ENCODE measurements around the gene CA14.
"Not testable (repeated sequence)": the region's sequence is repeated elsewhere in the genome, so short reads cannot be mapped to it uniquely, and the experiment has no call there.

Gene CA14
- long read RNA-seq, donor 1, partial matches to known transcripts: 64 of 117 reads
- long read RNA-seq, donor 1, other reads (novel, unspliced or antisense): 53 of 117 reads
- long read RNA-seq, donor 2: 0 reads
- long read RNA-seq, donor 3, partial matches to known transcripts: 33 of 56 reads
- long read RNA-seq, donor 3, other reads (novel, unspliced or antisense): 23 of 56 reads
- long read RNA-seq, donor 4: 0 reads
- long read RNA-seq, donor 5, partial matches to known transcripts: 104 of 104 reads
- long read RNA-seq, donor 5, other reads (novel, unspliced or antisense): 0 of 104 reads
- long read RNA-seq, donor 6, partial matches to known transcripts: 77 of 77 reads
- long read RNA-seq, donor 6, other reads (novel, unspliced or antisense): 0 of 77 reads
- long read RNA-seq, donor 7, partial matches to known transcripts: 121 of 136 reads
- long read RNA-seq, donor 7, other reads (novel, unspliced or antisense): 15 of 136 reads
- long read RNA-seq, donor 8, partial matches to known transcripts: 91 of 96 reads
- long read RNA-seq, donor 8, other reads (novel, unspliced or antisense): 5 of 96 reads

DNA sequence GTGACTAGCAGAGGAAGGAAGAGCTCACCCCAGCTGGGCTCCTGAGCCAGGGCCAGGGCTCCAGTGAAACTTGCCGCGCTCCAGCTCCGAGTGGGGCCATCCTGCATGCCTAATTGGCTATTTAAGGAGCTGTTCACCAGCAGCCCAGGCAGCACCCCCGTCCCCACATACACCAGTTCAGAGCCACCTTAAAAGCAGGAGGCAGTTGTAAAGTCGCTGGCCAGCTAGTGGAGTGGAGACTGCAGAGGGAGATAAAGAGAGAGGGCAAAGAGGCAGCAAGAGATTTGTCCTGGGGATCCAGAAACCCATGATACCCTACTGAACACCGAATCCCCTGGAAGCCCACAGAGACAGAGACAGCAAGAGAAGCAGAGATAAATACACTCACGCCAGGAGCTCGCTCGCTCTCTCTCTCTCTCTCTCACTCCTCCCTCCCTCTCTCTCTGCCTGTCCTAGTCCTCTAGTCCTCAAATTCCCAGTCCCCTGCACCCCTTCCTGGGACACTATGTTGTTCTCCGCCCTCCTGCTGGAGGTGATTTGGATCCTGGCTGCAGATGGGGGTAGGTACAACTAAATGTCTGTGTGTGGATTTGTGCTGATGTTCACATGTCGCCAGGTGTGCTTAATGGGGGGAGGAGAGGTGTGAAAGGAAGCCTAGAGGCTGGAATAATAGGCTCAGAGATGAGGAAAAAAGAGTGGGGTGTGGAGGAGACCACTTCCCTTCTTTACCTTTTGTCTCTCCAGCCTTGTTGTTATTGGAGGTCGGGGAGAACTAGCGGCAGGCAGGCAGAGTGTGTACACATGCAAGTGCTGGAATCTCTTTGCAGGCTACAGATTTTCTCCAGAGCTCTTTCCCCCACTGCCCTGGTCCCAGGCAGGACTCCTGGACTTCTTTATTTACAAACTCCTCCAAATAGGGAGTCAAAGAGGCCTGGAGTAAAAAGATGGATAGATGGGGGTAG is at the start of gene CA14:
Gene CA14 (plus strand): TSS at position 151 of the 962 bp plus-strand sequence. CDS start 355 bp downstream, at position 506.
- peak; percentile 49 for DNase-seq

DNA sequence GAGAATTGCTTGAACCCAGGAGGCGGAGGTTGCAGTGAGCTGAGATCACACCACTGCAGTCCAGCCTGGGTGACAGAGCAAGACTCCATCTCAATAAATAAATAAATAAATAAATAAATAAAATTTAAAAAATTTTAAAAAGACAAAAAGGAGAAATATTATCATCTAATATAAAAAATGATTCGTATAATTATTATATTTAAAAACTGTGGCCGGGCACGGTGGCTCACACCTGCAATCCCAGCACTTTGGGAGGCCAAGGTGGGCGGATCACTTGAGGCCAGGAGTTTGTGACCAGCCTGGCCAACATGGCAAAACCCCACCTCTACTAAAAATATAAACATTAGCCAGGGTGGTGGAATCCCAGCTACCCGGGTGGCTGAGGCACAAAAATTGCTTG is 49.1 kb upstream of the CA14 start:
- DNase-seq: not testable (repeated sequence)

- DNase-seq: no peak
These were observed 47.5 kb upstream of the CA14 start for GRCh38 chr1:150210091-150210490.

GRCh38 chr1:150210706-150211105 is 46.9 kb upstream of the CA14 start:
- DNase-seq: no peak

GRCh38 chr1:150212070-150212469 is 45.5 kb upstream of the CA14 start:
- no peak for DNase-seq

DNA sequence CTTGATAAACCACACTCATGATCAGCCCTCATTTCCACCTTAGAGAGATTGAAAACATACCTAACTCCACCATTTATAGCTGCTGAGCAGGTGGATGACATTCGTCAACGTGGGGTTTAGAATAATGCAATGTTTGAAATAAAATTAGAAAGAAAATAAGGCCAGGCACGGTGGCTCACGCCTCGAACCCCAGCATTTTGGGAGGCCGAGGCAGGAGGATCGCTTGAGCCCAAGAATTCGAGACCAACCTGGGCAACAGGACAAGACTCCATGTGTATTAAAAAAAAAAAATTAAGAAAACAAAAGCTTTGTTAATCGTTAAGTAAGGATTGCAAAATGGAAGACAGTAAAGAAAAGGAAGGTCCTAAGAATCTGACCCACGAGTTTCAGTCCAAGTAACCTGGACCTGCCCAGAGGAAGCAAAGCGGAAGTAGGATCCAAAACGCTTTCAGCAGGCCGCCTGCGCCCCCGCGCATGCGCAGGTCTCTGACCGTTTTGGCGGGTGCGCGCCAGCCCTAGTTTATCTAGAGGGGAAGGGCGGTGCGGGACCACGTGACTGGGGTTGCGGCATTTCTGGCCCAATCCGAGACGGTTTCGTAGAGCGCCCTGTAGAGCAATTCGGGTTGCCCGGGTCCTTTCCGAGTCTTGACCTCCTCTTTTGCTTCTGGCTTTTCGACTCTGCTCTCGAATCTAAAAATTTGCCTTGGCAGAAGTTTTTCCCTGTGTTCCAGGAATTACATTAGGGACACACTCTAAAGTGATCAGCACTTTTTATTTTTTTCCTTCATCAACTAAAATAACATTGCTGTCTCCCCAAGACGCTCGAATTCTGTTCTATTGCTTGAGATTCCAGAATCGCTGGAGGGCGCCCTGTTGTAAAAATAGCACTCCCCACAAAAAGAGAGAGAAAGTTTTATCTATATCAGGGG is 44.1 kb upstream of the CA14 start:
- DNase-seq: peak; percentile 84

DNA sequence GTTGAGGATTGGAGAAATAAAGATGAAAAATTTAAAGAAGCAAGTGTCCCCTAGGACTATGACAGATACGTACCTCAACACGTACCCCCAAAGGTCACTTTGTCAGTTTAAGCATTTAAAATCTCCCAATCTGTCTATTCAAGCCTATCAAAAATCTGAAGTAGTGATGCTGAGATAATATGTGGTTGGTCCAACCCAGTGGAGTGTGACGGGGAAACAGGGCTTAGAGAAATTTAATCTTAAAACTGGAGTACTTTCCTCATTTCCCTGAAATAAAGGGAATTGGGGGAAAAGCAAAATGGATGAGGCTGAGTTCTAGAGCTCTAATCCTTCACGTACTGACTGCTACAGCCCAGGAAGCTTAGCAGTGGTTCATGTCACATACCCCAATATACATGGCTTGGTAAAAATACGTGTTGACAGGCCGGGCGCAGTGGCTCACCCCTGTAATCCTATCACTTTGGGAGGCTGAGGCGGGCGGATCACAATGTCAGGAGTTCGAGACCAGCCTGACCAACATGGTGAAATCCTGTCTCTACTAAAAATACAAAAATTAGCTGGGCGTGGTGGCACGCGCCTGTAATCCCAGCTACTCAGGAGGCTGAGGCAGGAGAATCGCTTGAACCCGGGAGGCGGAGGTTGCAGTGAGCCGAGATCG is 43.3 kb upstream of the CA14 start:
- not testable (repeated sequence) for DNase-seq

GRCh38 chr1:150215855-150216254 is 41.7 kb upstream of the CA14 start:
- not testable (repeated sequence) for DNase-seq

- no peak for DNase-seq
These were observed 36.0 kb upstream of the CA14 start for GRCh38 chr1:150221552-150221951.

- DNase-seq: no peak
These were observed 32.6 kb upstream of the CA14 start for GRCh38 chr1:150224983-150225382.

DNA sequence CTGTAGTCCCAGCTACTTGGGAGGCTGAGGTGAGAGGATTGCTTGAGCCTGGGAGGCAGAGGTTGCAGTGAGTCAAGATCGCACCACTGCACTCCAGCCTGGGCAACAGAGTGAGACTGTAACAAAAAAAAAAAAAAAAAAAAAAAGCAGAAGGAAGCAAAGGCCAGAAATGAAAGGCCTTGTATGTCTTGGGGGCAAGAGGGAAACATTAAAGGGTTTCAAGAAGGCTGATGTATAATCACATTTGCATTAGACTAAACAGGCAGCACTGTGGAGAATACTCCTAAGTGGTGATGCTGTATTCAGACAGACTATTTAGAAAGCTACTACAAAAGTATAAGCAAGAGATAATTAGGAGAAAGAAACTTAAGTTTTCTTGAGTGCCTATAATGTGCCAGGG is 32.0 kb upstream of the CA14 start:
- no peak for DNase-seq

DNA sequence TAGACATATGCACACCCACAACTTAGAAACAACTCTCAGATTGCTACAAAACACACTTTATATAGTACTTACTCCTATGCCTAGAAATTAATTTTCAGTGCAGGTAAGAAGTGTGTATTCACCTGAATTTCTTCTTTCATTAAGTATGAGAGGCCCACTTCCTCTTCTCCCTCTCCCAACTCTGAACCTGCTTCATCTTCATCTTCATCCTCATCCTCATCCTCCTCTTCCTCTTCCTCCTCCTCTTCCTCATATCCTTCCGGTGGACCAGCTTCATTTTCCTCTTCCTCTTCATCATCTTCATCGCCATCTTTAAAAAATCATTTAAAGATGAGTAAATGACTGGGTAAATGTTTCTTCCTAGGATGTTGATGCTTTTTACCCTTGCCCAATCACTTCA is 31.1 kb upstream of the CA14 start:
- no peak for DNase-seq

GRCh38 chr1:150227228-150227627 is 30.3 kb upstream of the CA14 start:
- no peak for DNase-seq

DNA sequence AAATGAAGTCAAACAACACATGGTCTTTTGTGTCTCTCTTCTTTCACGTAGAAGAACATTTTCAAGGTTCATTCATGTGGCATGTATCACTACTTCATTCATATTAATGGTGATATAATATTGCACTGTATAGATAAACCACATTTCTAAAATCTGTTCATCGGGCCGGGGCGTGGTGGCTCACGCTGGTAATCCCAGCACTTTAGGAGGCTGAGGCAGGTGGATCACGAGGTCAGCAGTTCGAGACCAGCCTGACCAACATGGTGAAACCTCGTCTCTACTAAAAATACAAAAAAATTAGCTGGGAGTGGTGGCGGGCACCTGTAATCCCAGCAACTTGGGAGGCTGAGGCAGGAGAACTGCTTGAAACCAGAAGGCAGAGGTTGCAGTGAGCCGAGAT is 29.3 kb upstream of the CA14 start:
- DNase-seq: not testable (repeated sequence)

DNA sequence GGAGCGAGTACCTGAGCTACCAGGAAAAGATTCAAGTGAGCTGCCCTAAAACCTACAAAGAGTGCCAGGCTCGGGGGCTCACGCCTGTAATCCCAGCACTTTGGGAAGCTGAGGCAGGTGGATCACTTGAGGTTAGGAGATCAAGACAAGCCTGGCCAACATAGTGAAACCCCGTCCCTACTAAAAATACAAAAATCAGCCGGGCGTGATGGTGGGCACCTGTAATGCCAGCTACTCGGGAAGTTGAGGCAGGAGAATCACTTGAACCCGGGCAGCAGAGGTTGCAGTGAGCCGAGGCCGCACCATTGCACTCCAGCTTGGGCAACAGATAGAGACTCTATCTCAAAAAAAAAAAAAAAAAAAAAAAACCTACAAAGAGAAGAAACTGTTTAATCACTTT is 24.7 kb upstream of the CA14 start:
- DNase-seq: not testable (repeated sequence)

- peak; percentile 33 for DNase-seq
These were observed 23.9 kb upstream of the CA14 start for GRCh38 chr1:150233359-150234308.

DNA sequence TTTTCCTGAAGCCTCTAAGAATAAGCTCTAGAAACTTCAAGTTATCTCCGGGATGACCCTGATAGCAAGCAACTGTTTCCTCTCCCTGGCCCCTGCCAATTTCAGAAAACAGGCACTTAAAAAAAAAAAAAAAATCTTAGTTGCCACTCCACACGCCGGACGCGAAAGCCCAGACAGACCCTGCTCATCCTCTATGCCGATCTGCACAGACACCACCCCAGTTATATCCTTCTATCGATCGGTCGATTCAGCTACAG is 23.3 kb upstream of the CA14 start:
- DNase-seq: no peak

GRCh38 chr1:150234566-150235293 is 22.8 kb upstream of the CA14 start:
- DNase-seq: peak; percentile 87

DNA sequence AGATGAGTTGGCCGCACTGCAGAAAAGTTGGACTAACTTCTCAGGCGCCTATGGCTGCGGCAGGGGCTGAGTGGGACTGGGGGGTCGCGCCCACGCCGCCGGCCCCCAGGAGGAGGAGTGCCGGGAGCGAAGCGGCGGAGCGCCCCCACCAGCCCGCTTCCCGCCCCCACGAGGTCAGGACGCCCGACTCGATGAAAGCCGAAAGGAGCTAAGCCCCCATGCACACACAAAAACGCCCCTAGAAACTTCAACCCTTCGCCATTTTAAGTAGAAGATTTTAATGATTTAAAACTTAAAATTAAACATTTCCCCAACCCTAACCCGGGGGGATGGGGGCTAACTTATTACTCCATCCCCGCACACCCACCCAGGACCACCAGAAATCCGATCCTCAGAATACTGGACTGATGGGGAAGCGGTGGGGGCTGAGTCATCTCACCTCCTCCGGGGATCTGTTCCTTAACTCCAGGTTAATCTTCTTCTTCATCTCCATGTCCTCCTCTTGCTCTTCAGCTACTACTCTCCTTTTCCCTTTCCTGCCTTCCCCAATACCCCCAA is 22.2 kb upstream of the CA14 start:
- DNase-seq: no peak
